Muscle of back (tissue), 10 donors: ENCODE data around the gene TFAP2B. TPM values are rescaled to one million over a fixed set of nuclear protein-coding genes. Genes with fewer than 3 reads are reported as not detected.

Source experiments
- polyA plus RNA-seq, 10 donors: library from polyadenylated mRNA; unstranded; fragments of 120-200 nt; gene quantifications; one replicate each; pipeline ENCODE4 v1.2.1, GENCODE V29; 2013; ENCODE audit not compliant: insufficient read length in 10 of 10

Gene TFAP2B
- polyA plus RNA-seq, 10 donors, result 0.03 to 8.2 (median 0.05) TPM; not detected in 5

Other genes starting within 250 kb of the TFAP2B start
- gene TFAP2D, start 105.3 kb upstream of the TFAP2B start, polyA plus RNA-seq, result not detected